Measurements from ENCODE around the gene AMMECR1.

DNA sequence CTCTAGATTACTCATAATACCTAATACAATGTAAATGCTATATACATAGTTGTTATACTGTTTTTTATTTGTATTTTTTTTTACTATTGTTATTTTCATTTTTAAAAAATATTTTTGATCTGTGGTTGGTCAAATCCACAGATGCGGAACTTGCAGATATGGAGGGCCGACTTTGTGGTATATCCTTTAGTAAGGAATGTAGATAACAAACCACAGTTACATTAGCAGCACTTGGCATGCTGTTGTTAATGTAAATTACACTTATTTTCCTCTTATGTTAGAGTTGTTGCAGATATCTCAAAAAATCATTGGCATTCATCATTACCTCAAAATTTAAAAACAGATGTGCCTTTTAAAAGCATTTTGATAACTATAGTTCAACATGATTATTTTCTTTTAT lies 164.0 kb downstream of the AMMECR1 start:
- TF ChIP-seq, protein P1, sequence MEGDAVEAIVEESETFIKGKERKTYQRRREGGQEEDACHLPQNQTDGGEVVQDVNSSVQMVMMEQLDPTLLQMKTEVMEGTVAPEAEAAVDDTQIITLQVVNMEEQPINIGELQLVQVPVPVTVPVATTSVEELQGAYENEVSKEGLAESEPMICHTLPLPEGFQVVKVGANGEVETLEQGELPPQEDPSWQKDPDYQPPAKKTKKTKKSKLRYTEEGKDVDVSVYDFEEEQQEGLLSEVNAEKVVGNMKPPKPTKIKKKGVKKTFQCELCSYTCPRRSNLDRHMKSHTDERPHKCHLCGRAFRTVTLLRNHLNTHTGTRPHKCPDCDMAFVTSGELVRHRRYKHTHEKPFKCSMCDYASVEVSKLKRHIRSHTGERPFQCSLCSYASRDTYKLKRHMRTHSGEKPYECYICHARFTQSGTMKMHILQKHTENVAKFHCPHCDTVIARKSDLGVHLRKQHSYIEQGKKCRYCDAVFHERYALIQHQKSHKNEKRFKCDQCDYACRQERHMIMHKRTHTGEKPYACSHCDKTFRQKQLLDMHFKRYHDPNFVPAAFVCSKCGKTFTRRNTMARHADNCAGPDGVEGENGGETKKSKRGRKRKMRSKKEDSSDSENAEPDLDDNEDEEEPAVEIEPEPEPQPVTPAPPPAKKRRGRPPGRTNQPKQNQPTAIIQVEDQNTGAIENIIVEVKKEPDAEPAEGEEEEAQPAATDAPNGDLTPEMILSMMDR (IDR thresholded peaks at IDR 0.05; ENCODE audit: borderline replicate concordance, extremely low read depth, low read length, poor library complexity, severe bottlenecking), result no peak
- no peak for TF ChIP-seq EZH2 (IDR thresholded peaks at IDR 0.05; ENCODE audit: borderline replicate concordance, low read depth, low read length, severe bottlenecking)
